Measurements from ENCODE around the gene CERS1. TPM values are rescaled to one million over a fixed set of nuclear protein-coding genes. Genes with fewer than 3 reads are reported as not detected.

The CERS1 gene
- total RNA-seq, 2 donors from 2014 or later: 38.7 TPM; not detected in 1

DNA sequence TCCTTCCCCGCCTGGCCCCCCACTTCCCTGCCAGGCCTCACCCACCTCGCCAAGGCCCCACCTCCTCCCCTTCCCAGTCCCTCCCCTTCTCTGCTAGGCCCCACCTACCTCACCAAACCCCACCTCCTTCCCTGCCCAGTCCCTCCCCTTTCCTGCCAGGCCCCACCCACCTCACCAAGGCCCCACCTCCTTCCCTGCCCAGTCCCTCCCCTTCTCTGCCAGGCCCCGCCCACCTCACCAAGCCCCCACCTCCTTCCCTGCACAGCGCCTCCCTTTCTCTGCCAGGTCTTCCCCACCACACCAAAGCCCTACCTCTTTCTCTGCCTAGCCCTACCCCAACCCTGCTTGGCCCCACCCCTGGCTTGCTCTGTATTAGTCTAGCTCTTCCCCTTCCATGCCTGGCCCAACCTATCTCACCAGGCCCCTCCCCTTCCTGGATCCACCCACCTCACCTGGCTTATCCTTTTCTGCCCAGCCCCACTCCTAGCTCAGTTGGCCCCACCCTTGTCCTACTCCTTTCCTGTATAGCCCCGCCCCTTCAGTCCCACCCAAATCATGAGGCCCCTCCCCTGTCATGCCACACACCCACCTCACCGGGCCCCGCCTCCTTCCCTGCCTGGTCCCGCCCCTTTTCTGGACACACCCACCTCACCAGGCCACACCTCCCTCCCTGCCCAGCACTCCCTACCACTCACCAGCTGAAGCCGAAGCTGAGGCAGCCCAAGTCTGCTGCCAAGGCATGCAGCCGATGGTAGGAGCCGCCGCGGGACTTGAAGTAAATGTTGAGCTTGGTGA, 16.2 kb downstream of the CERS1 start:
- TF ChIP-seq POLR2A (IDR thresholded peaks at IDR 0.05) (no peak), POLR2AphosphoS5 (IDR thresholded peaks at IDR 0.05) (no peak)
- TF ChIP-seq, protein P1, sequence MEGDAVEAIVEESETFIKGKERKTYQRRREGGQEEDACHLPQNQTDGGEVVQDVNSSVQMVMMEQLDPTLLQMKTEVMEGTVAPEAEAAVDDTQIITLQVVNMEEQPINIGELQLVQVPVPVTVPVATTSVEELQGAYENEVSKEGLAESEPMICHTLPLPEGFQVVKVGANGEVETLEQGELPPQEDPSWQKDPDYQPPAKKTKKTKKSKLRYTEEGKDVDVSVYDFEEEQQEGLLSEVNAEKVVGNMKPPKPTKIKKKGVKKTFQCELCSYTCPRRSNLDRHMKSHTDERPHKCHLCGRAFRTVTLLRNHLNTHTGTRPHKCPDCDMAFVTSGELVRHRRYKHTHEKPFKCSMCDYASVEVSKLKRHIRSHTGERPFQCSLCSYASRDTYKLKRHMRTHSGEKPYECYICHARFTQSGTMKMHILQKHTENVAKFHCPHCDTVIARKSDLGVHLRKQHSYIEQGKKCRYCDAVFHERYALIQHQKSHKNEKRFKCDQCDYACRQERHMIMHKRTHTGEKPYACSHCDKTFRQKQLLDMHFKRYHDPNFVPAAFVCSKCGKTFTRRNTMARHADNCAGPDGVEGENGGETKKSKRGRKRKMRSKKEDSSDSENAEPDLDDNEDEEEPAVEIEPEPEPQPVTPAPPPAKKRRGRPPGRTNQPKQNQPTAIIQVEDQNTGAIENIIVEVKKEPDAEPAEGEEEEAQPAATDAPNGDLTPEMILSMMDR (IDR thresholded peaks at IDR 0.05): no peak

DNA sequence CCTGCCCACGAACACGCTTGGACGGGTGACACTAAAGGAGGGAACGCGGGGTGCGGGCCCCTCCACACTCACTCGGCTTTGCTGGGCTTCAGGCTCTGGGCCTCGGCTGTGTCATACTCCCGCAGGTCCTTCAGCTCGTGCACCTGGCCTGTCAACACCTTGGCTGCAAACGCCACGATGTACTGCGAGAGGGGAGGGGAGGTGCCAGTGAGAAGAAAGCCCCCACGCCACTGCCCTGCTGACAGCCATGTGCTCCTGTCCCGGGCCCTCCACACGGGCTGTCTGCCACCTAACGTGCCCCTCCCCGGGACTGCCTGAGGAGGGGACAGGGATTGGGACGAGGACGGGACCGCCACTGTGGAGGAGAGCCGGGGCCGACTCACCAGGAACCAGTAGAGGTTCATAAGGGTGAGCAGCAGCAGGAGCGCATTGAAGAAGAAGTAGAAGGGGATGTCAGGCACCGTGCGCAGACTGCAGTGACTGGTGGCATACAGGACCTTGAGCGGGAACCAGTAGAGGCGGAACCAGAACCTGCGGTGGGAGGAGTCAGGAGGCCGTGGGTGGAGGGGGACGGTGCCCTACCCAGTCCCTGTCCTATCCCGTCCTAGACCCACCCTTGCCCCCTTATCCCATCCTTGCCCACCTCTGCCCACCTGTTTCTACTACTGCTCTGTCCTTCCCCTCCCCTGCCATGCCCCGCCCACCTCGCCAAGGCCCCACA, 16.9 kb downstream of the CERS1 start:
- 82% methylated on average over 34 of the region's 34 CpGs for WGBS

More for the DNA sequence above, 16.2 kb downstream of the CERS1 start:
- no peaks in the 10 kb centered on the region for H3K4me1 ChIP-seq (replicated peaks)
- no peaks in the 10 kb centered on the region for H3K9me3 ChIP-seq
- no peak overlapping the region for H3K4me3 ChIP-seq
- no peak for DNase-seq (ENCODE audit: low spot score)
- intact Hi-C loops (cut with DNase I): no loop called here
- WGBS: 76% methylated on average over 13 of the region's 13 CpGs
- no peak overlapping the region for H3K27ac ChIP-seq
- no peaks in the 10 kb centered on the region for H3K36me3 ChIP-seq
- H3K27me3 ChIP-seq (replicated peaks; ENCODE audit: insufficient read depth): no peaks in the 10 kb centered on the region

DNA sequence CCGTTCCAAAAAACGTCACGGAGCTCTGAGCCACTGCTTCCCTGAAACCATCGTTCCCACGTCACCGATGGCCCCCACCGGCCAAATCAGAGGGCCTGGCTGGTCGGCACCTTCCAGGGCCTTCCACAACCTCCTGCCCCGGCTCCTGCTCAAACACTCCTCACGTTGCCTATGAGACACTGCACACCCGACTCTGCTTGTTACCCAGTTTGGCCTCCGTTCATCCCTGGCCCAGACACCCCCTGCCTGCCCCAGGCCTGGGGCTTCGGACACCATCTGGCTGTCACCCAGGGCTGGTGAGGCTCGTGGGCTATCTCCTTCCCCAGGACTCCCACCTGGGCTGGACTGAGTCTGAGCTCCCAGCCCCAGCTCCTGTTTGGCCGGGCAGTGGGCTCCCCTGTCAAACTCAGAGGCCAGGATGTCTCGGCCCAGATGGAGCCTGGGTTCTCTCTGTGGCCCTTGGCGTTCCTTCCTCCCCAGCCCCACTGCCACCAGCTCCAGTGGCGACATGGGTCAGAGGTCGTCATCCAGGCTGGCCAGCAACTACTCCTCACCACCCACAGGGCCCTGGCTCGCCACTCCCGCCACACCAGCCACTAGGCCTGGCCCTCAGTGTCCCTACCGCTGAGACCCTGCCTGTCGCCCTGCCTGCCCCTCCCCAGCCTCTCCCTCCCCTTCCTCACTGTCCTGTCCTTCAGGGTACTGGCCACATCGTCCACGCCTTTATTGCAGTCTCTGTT, 17.7 kb downstream of the CERS1 start:
- intact Hi-C loops (cut with DNase I): no loop called here
- Histone ChIP-seq H3K36me3 (no peaks in the 10 kb centered on the region), H3K4me1 (replicated peaks) (no peaks in the 10 kb centered on the region), H3K27me3 (replicated peaks; ENCODE audit: insufficient read depth) (no peaks in the 10 kb centered on the region), H3K27ac (no peak overlapping the region), H3K9me3 (no peaks in the 10 kb centered on the region), H3K4me3 (no peak overlapping the region)
- TF ChIP-seq POLR2A (IDR thresholded peaks at IDR 0.05): no peak
- TF ChIP-seq, protein P1 (IDR thresholded peaks at IDR 0.05): no peak
- no peak for TF ChIP-seq POLR2AphosphoS5 (IDR thresholded peaks at IDR 0.05)
- DNase-seq (ENCODE audit: low spot score): no peak
- WGBS: 87% methylated on average over 25 of the region's 25 CpGs

More for the DNA sequence above, 16.9 kb downstream of the CERS1 start:
- Histone ChIP-seq H3K9me3 (no peaks in the 10 kb centered on the region), H3K4me1 (replicated peaks) (no peaks in the 10 kb centered on the region), H3K27ac (no peak overlapping the region), H3K36me3 (no peaks in the 10 kb centered on the region), H3K27me3 (replicated peaks; ENCODE audit: insufficient read depth) (no peaks in the 10 kb centered on the region), H3K4me3 (no peak overlapping the region)
- DNase-seq (ENCODE audit: low spot score): no peak
- intact Hi-C loops (cut with DNase I): no loop called here
- TF ChIP-seq POLR2A (IDR thresholded peaks at IDR 0.05) (no peak), POLR2AphosphoS5 (IDR thresholded peaks at IDR 0.05) (no peak)
- TF ChIP-seq, protein P1 (IDR thresholded peaks at IDR 0.05): no peak

DNA sequence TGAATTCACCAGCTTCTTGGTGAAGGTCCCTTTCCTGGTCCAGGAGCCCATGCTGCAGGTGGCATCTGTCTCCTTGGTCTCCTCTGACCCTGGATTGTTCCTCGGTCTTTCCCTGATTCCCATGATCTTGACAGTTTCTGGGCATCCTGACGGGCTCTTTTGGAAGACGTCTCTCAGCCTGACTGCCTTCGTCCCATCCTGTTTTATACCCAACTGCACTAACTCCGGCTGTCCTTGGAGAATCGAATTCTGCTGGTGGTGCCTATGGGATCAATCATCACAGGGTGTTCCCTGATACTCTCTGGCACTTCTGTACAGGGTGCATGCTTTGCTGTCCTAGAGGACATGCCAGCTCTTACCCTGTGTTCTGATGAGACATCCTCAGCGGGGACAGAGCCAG, 19.1 kb downstream of the CERS1 start:
- no peaks in the 10 kb centered on the region for H3K27me3 ChIP-seq (replicated peaks; ENCODE audit: insufficient read depth)
- H3K36me3 ChIP-seq: no peaks in the 10 kb centered on the region
- intact Hi-C loops (cut with DNase I): no loop called here
- no peak for DNase-seq (ENCODE audit: low spot score)
- no peaks in the 10 kb centered on the region for H3K4me1 ChIP-seq (replicated peaks)
- H3K27ac ChIP-seq: no peak overlapping the region
- TF ChIP-seq, protein P1 (IDR thresholded peaks at IDR 0.05): no peak
- TF ChIP-seq POLR2A (IDR thresholded peaks at IDR 0.05) (no peak), POLR2AphosphoS5 (IDR thresholded peaks at IDR 0.05) (no peak)
- 94% methylated on average over 7 of the region's 7 CpGs for WGBS
- H3K4me3 ChIP-seq: no peak overlapping the region
- H3K9me3 ChIP-seq: no peaks in the 10 kb centered on the region
